Mesenchymal stem cell (in vitro differentiated cells and primary cell): ENCODE measurements around the gene CD55.
A peak's percentile ranks its signal among the peaks of the same experiment; 100 is the strongest.
"Not testable (repeated sequence)": the region's sequence is repeated elsewhere in the genome, so short reads cannot be mapped to it uniquely, and the experiment has no call there.

Source experiments
- DNase-seq: peaks from one replicate; pipeline ENCODE4 v3.0.0-alpha.2; 2013
- H2AFZ ChIP-seq: one replicate; pipeline ENCODE4 v1.6.1; 2013; ENCODE audit warnings: low read depth, mild to moderate bottlenecking, control low read depth, inconsistent platforms, low read length, moderate library complexity
- H2AK5ac ChIP-seq: 2 replicates; pipeline ENCODE4 v1.6.1; 2013; ENCODE audit warnings: low read length, moderate library complexity, mild to moderate bottlenecking, inconsistent platforms; ENCODE audit not compliant: severe bottlenecking
- H2BK120ac ChIP-seq: one replicate; pipeline ENCODE4 v1.6.1; 2013; ENCODE audit warnings: low read depth, mild to moderate bottlenecking, inconsistent platforms, low read length, moderate library complexity
- H2BK12ac ChIP-seq, 2 experiments: one replicate each; pipeline ENCODE4 v1.6.1; 2013; ENCODE audit warnings: inconsistent platforms in 2 of 2, low read length in 2 of 2, mild to moderate bottlenecking in 2 of 2, moderate library complexity in 2 of 2, control low read depth in 1 of 2
- H2BK15ac ChIP-seq: one replicate; pipeline ENCODE4 v1.6.1; 2013; ENCODE audit warnings: mild to moderate bottlenecking, low read depth, inconsistent platforms; ENCODE audit not compliant: poor library complexity, severe bottlenecking
- H2BK5ac ChIP-seq: 2 replicates; pipeline ENCODE4 v1.6.1; 2013; ENCODE audit warnings: low read depth, mild to moderate bottlenecking, low read length, control low read depth, inconsistent platforms; ENCODE audit not compliant: poor library complexity, severe bottlenecking
- H3K14ac ChIP-seq, 2 experiments: one replicate each; pipeline ENCODE4 v1.6.1; 2013; ENCODE audit warnings: inconsistent platforms in 2 of 2, low read length in 2 of 2, control low read depth in 1 of 2, mild to moderate bottlenecking in 1 of 2, moderate library complexity in 1 of 2
- H3K18ac ChIP-seq, 2 experiments: one replicate each; pipeline ENCODE4 v1.6.1; 2013; ENCODE audit warnings: inconsistent platforms in 2 of 2, low read length in 2 of 2, control low read depth in 1 of 2, low read depth in 1 of 2, mild to moderate bottlenecking in 1 of 2
- H3K23ac ChIP-seq, 2 experiments: one replicate each; pipeline ENCODE4 v1.6.1; 2013; ENCODE audit warnings: inconsistent platforms in 2 of 2, low read length in 2 of 2, mild to moderate bottlenecking in 2 of 2, moderate library complexity in 2 of 2, control low read depth in 1 of 2
- H3K27ac ChIP-seq: 2 replicates; pipeline ENCODE4 v1.5.1; 2013; ENCODE audit warnings: mild to moderate bottlenecking, moderate library complexity, low read length, control low read depth, inconsistent platforms; ENCODE audit not compliant: poor library complexity, severe bottlenecking
- H3K27me3 ChIP-seq, 2 experiments: 2 replicates each; pipeline versions ENCODE4 v1.6.1 to v1.7.0; 2013; ENCODE audit warnings: low read length in 2 of 2, mild to moderate bottlenecking in 2 of 2, moderate library complexity in 2 of 2, control low read depth in 1 of 2, inconsistent platforms in 1 of 2; ENCODE audit not compliant: control insufficient read depth in 1 of 2, insufficient read depth in 1 of 2
- H3K36me3 ChIP-seq, 2 experiments: 2 replicates each; pipeline versions ENCODE4 v1.6.1 to v1.7.0; 2013; ENCODE audit warnings: low read length in 2 of 2, control low read depth in 1 of 2, inconsistent platforms in 1 of 2, low read depth in 1 of 2, mild to moderate bottlenecking in 1 of 2; ENCODE audit not compliant: insufficient read depth in 2 of 2, control insufficient read depth in 1 of 2
- H3K4ac ChIP-seq, 2 experiments: one replicate each; pipeline ENCODE4 v1.6.1; 2013; ENCODE audit warnings: inconsistent platforms in 2 of 2, low read length in 2 of 2, mild to moderate bottlenecking in 2 of 2, moderate library complexity in 2 of 2, control low read depth in 1 of 2, low read depth in 1 of 2
- H3K4me1 ChIP-seq: 2 replicates; pipeline ENCODE4 v1.6.1; 2013; ENCODE audit warnings: low read depth, low read length, control low read depth; ENCODE audit not compliant: control insufficient read depth, insufficient read depth
- H3K4me2 ChIP-seq: 2 replicates; pipeline ENCODE4 v1.6.1; 2013; ENCODE audit warnings: low read length, mild to moderate bottlenecking, inconsistent platforms; ENCODE audit not compliant: poor library complexity, severe bottlenecking
- H3K4me3 ChIP-seq, 2 experiments: 2 replicates each; pipeline versions ENCODE4 v1.5.1 to v1.7.0; 2013; ENCODE audit warnings: low read length in 2 of 2, mild to moderate bottlenecking in 2 of 2, control low read depth in 1 of 2, low read depth in 1 of 2; ENCODE audit not compliant: insufficient read depth in 1 of 2
- H3K79me1 ChIP-seq: replicated peaks from 2 replicates; pipeline ENCODE4 v1.6.1; 2013; ENCODE audit warnings: mild to moderate bottlenecking, control low read depth, low read length, inconsistent platforms; ENCODE audit not compliant: poor library complexity, severe bottlenecking
- H3K9ac ChIP-seq: 2 replicates; pipeline ENCODE4 v1.7.0; 2013; ENCODE audit warnings: mild to moderate bottlenecking, low read length, moderate library complexity
- H3K9me3 ChIP-seq: 2 replicates; pipeline ENCODE4 v1.7.0; 2013; ENCODE audit warnings: mild to moderate bottlenecking, low read length; ENCODE audit not compliant: control insufficient read depth
- H4K8ac ChIP-seq: one replicate; pipeline ENCODE4 v1.6.1; 2013; ENCODE audit warnings: inconsistent platforms, mild to moderate bottlenecking, low read length, moderate library complexity
- H4K91ac ChIP-seq: one replicate; pipeline ENCODE4 v1.6.1; 2013; ENCODE audit warnings: mild to moderate bottlenecking, low read length, inconsistent platforms
- WGBS: methylation state at CpG from one replicate; pipeline ENCODE4 v1.1.7; 2013; ENCODE audit warnings: mixed read lengths; 5-methylcytosine and 5-hydroxymethylcytosine counted together

Gene CD55

GRCh38 chr1:207318072-207318619, 3.3 kb upstream of the CD55 start:
- no peaks in the 10 kb centered on the region for H3K9me3 ChIP-seq
- WGBS: 95% methylated on average over 2 of the region's 3 CpGs

GRCh38 chr1:207319199-207319598, 2.3 kb upstream of the CD55 start:
- no peaks in the 10 kb centered on the region for H3K27me3 ChIP-seq
- peaks cover 0 to 11% of the 10 kb centered on the region in 2 experiments for H3K36me3 ChIP-seq
- H4K91ac ChIP-seq: no peak overlapping the region
- H2BK5ac ChIP-seq: no peak overlapping the region
- no peak overlapping the region for H3K9ac ChIP-seq
- H2AK5ac ChIP-seq: no peak overlapping the region
- no peak overlapping the region for H4K8ac ChIP-seq
- H3K79me1 ChIP-seq: no peaks in the 10 kb centered on the region
- no peak overlapping the region for H2BK120ac ChIP-seq
- no peak overlapping the region for H2BK15ac ChIP-seq
- no peak overlapping the region for H2AFZ ChIP-seq
- no peak overlapping the region for H3K27ac ChIP-seq
- no peaks in the 10 kb centered on the region for H3K9me3 ChIP-seq
- H3K4ac ChIP-seq: no peak overlapping the region
- H3K14ac ChIP-seq: no peak overlapping the region
- H3K4me2 ChIP-seq: no peak overlapping the region
- no peaks in the 10 kb centered on the region for H3K4me1 ChIP-seq
- H3K4me3 ChIP-seq: no peak overlapping the region
- no peak overlapping the region for H3K23ac ChIP-seq
- H2BK12ac ChIP-seq: no peak overlapping the region
- DNase-seq: no peak
- no peak overlapping the region for H3K18ac ChIP-seq

More at GRCh38 chr1:207318072-207318619, 3.3 kb upstream of the CD55 start:
- Histone ChIP-seq H4K8ac (no peak overlapping the region), H3K18ac (no peak overlapping the region), H2BK5ac (no peak overlapping the region), H3K4me1 (no peaks in the 10 kb centered on the region), H3K23ac (no peak overlapping the region), H4K91ac (no peak overlapping the region), H2BK15ac (no peak overlapping the region), H3K9ac (no peak overlapping the region), H3K27ac (no peak overlapping the region), H3K36me3 (peaks cover 0 to under 1% of the 10 kb centered on the region in 2 experiments), H3K4me3 (no peak overlapping the region), H2AK5ac (no peak overlapping the region), H3K79me1 (no peaks in the 10 kb centered on the region), H2BK120ac (no peak overlapping the region), H3K27me3 (no peaks in the 10 kb centered on the region), H2AFZ (no peak overlapping the region), H2BK12ac (no peak overlapping the region), H3K4ac (no peak overlapping the region), H3K14ac (no peak overlapping the region), H3K4me2 (no peak overlapping the region)
- no peak for DNase-seq

GRCh38 chr1:207320105-207320504, 1.4 kb upstream of the CD55 start:
- DNase-seq, H4K8ac ChIP-seq, H3K14ac ChIP-seq, H3K27ac ChIP-seq, H4K91ac ChIP-seq, H3K23ac ChIP-seq, H2AK5ac ChIP-seq, H2BK12ac ChIP-seq, H3K4me3 ChIP-seq, H3K4me1 ChIP-seq, H2BK120ac ChIP-seq, H3K18ac ChIP-seq, H3K27me3 ChIP-seq, H2AFZ ChIP-seq, H2BK15ac ChIP-seq, H3K4ac ChIP-seq, H3K79me1 ChIP-seq, H2BK5ac ChIP-seq, H3K4me2 ChIP-seq, H3K9ac ChIP-seq, H3K9me3 ChIP-seq: not testable (repeated sequence)
- WGBS: 91% methylated on average over 1 of the region's 1 CpG
- H3K36me3 ChIP-seq: peaks cover 0 to 20% of the 10 kb centered on the region in 2 experiments

GRCh38 chr1:207321790-207322645, 540 bp downstream of the CD55 start:
- Histone ChIP-seq H4K91ac (peak overlapping the region; percentile 83), H3K27ac (peak overlapping the region; percentile 4), H2BK5ac (peak overlapping the region; percentile 59), H3K36me3 (peaks cover 0 to 39% of the 10 kb centered on the region in 2 experiments), H3K27me3 (no peaks in the 10 kb centered on the region), H3K4me1 (no peaks in the 10 kb centered on the region), H3K4me3 (peak overlapping the region; percentile 83 to 88), H3K9ac (peak overlapping the region; percentile 92), H3K4me2 (peak overlapping the region; percentile 80), H3K9me3 (no peaks in the 10 kb centered on the region), H2BK120ac (peak overlapping the region; percentile 85), H2BK15ac (peak overlapping the region; percentile 100), H3K4ac (peak overlapping the region; percentile 22 to 94), H3K23ac (no peak overlapping the region), H3K79me1 (no peaks in the 10 kb centered on the region), H2AK5ac (no peak overlapping the region), H3K18ac (peak overlapping the region; percentile 31 to 79), H3K14ac (peak overlapping the region in 1 of 2 experiments; percentile 95), H2AFZ (peak overlapping the region; percentile 43), H4K8ac (peak overlapping the region; percentile 85), H2BK12ac (peak overlapping the region; percentile 38 to 39)
- 5% methylated on average over 36 of the region's 37 CpGs for WGBS
- peak; percentile 14 for DNase-seq
